Adipocyte (in vitro differentiated cells): ENCODE results near the gene SNX8.

Source experiments
- DNase-seq: peaks from one replicate; pipeline ENCODE4 v3.0.0-alpha.2; 2015; ENCODE audit warnings: low read depth
- H3K27me3 ChIP-seq: replicated peaks from 2 replicates; pipeline ENCODE4 v1.7.0; 2013; ENCODE audit warnings: mild to moderate bottlenecking, low read length, moderate library complexity; ENCODE audit not compliant: control insufficient read depth, insufficient read depth
- H3K36me3 ChIP-seq: 2 replicates; pipeline ENCODE4 v1.7.0; 2013; ENCODE audit warnings: low read length, mild to moderate bottlenecking, moderate library complexity; ENCODE audit not compliant: control insufficient read depth, insufficient read depth, severe bottlenecking
- H3K4me1 ChIP-seq: 2 replicates; pipeline ENCODE4 v1.7.0; 2013; ENCODE audit warnings: mild to moderate bottlenecking, low read length, moderate library complexity; ENCODE audit not compliant: control insufficient read depth, insufficient read depth
- H3K4me3 ChIP-seq: 2 replicates; pipeline ENCODE4 v1.7.0; 2013; ENCODE audit warnings: mild to moderate bottlenecking, low read length, moderate library complexity
- H3K9ac ChIP-seq: 2 replicates; pipeline ENCODE4 v1.7.0; 2013; ENCODE audit warnings: mild to moderate bottlenecking, low read length, moderate library complexity
- H3K9me3 ChIP-seq: 2 replicates; pipeline ENCODE4 v1.7.0; 2013; ENCODE audit warnings: mild to moderate bottlenecking, low read length, moderate library complexity; ENCODE audit not compliant: control insufficient read depth

The SNX8 gene

DNA sequence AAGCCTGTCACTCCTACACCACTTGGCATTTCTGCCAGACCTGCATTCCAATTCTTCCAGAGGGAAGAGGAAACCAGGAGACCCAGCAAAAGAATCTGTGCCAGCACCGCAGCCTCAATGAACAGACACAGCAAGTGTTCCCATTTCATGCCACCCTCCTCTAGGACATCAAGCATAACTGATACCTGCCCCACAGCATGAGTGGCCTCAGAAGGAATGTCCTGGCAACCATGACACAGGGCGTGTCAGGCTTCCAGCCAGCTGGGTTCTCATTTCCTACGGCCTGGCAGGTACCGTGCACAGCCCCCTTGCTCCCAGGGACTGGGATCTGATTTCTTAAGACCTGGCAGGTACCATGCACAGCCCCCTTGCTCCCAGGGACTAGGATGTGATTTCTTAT is 89.3 kb downstream of the SNX8 start:
- peaks cover 44% of the 10 kb centered on the region for H3K36me3 ChIP-seq
- no peaks in the 10 kb centered on the region for H3K9me3 ChIP-seq
- H3K4me3 ChIP-seq = no peak overlapping the region
- H3K9ac ChIP-seq = no peak overlapping the region
- peaks cover 5% of the 10 kb centered on the region for H3K4me1 ChIP-seq
- no peak for DNase-seq
- no peaks in the 10 kb centered on the region for H3K27me3 ChIP-seq

DNA sequence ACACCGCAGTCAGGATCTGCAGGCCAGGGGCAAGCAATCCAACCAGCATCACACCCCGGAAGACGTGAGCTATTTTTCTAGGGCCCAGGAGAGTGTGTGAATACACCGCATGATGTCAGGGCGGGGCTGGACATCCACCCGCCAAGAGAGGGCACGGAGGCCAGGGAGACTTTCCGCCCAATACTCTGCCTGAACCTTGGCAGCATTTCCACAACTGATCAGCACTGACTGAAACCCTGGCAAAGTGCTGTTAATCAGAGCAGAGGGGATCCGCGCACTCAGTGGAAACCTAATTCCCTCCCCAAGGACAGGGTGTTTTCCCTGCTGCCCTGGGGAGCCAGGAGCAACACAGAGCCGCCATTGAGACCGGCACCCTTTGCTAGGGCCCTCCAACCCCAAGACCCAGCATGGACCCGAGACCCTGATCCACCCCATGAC is 89.7 kb downstream of the SNX8 start:
- no peaks in the 10 kb centered on the region for H3K27me3 ChIP-seq
- no peak for DNase-seq
- H3K9ac ChIP-seq = no peak overlapping the region
- H3K4me3 ChIP-seq = no peak overlapping the region
- no peaks in the 10 kb centered on the region for H3K9me3 ChIP-seq
- peaks cover 5% of the 10 kb centered on the region for H3K4me1 ChIP-seq
- H3K36me3 ChIP-seq = peaks cover 44% of the 10 kb centered on the region

DNA sequence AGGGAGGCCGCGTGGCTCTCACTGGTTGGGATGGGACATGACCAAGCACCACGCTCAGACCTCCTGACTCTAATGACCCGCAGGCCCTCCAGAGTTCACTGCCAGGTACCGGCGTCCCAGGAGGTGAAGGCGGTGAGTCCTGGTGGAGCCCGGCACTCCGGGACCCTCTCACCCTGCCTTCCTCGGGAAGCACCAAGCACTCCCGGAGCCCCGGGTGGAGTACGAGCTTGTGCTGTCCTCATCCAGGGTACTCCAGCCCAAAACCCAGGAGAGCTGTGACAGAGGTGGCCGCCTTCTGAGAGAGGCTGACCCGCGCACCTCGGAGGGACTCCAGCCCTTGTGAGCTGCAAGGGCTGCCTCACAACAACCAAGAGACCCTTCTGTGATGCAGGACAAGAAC is 90.9 kb downstream of the SNX8 start:
- peaks cover 5% of the 10 kb centered on the region for H3K4me1 ChIP-seq
- H3K9ac ChIP-seq = no peak overlapping the region
- H3K9me3 ChIP-seq = no peaks in the 10 kb centered on the region
- H3K36me3 ChIP-seq = peaks cover 40% of the 10 kb centered on the region
- no peak for DNase-seq
- H3K27me3 ChIP-seq = no peaks in the 10 kb centered on the region
- no peak overlapping the region for H3K4me3 ChIP-seq

DNA sequence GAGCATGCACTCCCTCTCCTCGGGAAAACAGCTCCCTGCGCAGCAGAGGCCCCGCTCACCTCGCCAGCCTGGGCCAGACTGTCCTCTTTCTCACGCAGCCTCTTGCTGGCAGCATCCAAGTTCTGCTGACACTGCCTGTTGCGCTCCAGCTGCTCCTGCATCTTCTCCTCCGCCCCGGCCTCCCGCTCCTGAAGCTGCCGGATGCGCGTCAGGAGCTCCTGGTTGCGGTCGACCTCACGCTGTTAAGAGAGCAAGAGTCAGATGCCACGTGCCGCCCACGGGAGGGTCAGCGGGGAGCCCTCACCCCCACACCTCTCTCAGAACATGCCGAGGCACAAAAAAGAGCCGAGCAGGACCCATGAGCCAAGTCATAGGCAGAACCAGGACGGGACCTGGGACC is 91.7 kb downstream of the SNX8 start:
- Histone ChIP-seq H3K9ac (no peak overlapping the region), H3K36me3 (peaks cover 41% of the 10 kb centered on the region), H3K4me3 (no peak overlapping the region), H3K9me3 (no peaks in the 10 kb centered on the region), H3K4me1 (peaks cover 5% of the 10 kb centered on the region), H3K27me3 (no peaks in the 10 kb centered on the region)
- DNase-seq = no peak

DNA sequence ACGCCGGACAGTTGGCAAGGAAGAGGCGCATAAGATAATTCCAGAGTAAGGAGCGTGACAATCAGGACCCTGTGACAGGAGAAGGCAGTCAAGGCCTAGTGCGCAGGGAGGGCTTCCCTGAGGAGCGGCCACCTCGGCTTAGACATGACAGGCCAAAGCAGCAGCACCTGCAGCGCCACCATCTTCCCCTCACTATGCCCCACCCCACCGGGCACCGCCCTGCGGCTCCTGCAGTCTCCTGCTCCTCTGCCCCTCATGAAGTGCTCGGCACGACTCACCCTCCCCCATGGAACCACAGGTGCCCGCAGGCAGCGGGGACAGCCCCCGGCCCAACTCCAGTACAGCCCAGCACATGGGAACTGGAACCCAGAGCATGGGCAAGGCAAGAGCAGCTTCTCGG is 93.3 kb downstream of the SNX8 start:
- Histone ChIP-seq H3K9ac (no peak overlapping the region), H3K27me3 (no peaks in the 10 kb centered on the region), H3K9me3 (no peaks in the 10 kb centered on the region), H3K4me3 (no peak overlapping the region), H3K4me1 (peaks cover 5% of the 10 kb centered on the region), H3K36me3 (peaks cover 51% of the 10 kb centered on the region)
- DNase-seq = no peak

DNA sequence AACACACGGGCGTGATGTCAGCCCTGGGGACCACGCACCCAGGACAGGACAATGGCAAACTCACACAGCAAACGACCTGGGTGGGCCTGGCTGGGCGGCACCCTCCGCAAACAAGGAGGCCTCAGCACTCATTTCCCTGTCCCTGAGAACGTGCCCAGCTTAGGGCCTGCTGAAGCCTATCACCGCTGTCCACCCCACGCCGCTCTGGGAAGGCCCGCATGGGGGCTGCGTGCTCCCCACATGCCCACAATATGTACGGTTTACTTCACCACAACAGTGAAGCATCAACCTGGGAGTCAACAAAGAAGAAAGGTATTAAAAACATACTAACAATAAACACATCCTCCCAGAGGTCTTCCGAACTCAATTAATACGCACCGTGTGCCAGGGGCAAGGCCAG is 93.7 kb downstream of the SNX8 start:
- no peak for DNase-seq
- no peaks in the 10 kb centered on the region for H3K9me3 ChIP-seq
- no peak overlapping the region for H3K4me3 ChIP-seq
- H3K27me3 ChIP-seq = no peaks in the 10 kb centered on the region
- peaks cover 5% of the 10 kb centered on the region for H3K4me1 ChIP-seq
- peaks cover 51% of the 10 kb centered on the region for H3K36me3 ChIP-seq
- H3K9ac ChIP-seq = no peak overlapping the region

DNA sequence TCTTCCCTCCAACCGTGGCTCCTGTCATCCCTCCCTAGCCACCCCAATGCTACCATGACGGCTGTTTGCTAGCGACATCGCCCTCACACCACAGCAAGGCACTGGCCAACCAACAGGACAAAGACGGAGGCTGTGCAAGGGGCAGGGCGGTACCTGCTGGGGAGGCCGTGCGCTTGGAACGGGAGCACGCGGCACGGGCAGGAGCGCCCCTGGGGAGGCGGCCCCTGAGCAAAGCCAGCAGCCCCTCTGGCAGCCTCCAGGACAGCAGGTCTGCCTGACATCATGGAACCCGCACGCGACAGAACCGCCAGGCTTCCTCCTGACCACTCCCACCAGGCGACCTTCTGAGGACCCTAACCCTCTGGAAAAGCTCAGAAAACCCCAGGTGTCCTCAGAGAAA is 94.2 kb downstream of the SNX8 start:
- Histone ChIP-seq H3K36me3 (peaks cover 48% of the 10 kb centered on the region), H3K27me3 (no peaks in the 10 kb centered on the region), H3K4me1 (peaks cover 4% of the 10 kb centered on the region), H3K4me3 (no peak overlapping the region), H3K9me3 (no peaks in the 10 kb centered on the region), H3K9ac (no peak overlapping the region)
- DNase-seq = no peak

DNA sequence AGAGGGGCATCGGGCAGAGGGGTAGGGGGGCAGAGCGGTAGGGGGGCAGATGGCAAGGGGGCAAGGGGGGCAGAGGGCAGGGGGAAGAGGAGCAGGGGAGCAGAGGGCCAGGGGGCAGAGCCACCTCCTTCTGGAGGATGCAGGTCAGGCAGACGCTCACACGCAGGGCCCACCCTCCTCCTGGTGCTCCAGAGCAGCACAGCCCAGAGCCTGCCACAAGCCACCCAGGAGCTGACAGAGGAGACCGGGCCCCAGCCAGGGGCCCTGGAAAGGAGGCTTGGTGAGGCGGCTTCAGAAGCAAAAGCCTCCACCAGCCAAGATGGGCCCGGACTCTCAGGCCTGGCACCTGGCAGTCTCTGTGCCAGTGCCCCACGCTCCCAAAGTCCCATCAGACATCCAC is 94.6 kb downstream of the SNX8 start:
- Histone ChIP-seq H3K36me3 (peaks cover 47% of the 10 kb centered on the region), H3K9me3 (no peaks in the 10 kb centered on the region), H3K4me1 (peaks cover under 1% of the 10 kb centered on the region), H3K4me3 (no peak overlapping the region), H3K27me3 (no peaks in the 10 kb centered on the region), H3K9ac (no peak overlapping the region)
- DNase-seq = no peak

DNA sequence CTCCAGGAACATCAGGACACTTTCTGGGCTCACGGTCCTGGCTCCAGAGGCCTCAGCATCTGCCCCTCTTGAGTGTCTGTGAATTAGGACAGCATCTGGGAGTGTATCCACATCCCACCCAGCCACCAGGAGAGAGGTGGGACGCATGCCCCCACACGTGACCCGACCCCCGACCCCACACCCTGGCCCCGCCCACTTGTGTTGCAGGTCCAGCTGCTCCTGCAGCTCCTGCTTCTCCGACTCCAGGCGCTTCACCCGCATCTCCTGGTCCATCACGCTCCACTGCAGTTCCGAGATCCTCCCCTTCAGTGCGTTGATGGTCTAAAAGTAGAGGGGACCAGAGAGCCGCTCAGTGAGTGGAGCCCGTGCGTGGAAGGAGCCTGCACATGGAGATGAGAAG is 95.1 kb downstream of the SNX8 start:
- H3K9me3 ChIP-seq = no peaks in the 10 kb centered on the region
- H3K9ac ChIP-seq = no peak overlapping the region
- H3K27me3 ChIP-seq = no peaks in the 10 kb centered on the region
- DNase-seq = no peak
- H3K4me3 ChIP-seq = no peak overlapping the region
- H3K36me3 ChIP-seq = peaks cover 50% of the 10 kb centered on the region
- no peaks in the 10 kb centered on the region for H3K4me1 ChIP-seq

DNA sequence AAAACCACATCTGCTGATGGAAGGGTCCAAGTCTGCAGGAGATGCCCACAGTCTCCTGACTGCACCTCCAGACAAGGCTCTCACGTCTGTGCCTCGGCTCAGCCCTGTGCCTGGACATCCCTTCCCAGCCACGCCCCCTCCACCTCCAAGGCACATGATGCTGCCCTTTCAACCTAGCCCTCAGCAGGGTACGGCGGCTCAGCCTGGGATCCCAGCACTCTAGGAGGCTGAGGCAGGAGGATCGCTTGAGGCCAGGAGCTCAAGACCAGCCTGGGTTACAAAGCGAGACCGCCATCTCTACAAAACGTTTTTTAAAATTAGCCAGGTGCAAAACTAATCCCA is 95.8 kb downstream of the SNX8 start:
- no peak overlapping the region for H3K9ac ChIP-seq
- H3K4me3 ChIP-seq = no peak overlapping the region
- H3K9me3 ChIP-seq = no peaks in the 10 kb centered on the region
- H3K4me1 ChIP-seq = no peaks in the 10 kb centered on the region
- DNase-seq = no peak
- H3K36me3 ChIP-seq = peaks cover 53% of the 10 kb centered on the region
- no peaks in the 10 kb centered on the region for H3K27me3 ChIP-seq

DNA sequence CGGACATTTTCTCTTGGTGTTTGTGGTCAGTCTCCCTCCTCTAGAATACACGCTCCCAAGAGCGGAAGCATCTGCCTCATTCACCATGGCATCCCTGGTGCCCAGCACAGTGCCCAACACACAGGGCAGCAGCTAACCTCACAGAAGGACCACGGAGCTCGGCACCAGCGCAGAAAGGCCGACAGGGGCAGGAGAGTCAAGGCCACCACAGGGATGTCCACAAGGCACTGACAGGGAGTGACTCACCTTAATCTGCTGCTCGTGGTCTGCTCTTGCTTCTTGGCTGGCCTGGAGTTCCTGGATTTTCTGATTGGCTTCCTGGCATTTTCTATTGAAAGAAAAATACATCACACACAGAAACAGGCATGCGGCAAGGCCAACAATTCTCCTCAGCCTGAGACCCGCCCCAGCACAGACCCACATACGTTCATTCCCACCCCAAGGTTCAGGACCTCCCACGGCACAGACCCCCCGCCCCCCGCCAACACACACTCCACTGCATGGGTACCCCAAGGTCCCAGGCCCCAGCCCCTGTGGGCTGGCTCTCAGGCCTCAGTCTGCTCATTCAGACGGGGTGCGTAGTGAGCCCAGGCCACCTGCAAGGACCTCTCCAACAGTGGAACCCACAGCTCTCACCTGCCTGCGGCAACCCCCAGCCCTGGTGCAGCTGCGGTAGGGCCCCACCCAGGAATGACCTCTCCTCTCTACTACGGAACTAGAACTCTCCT is 96.4 kb downstream of the SNX8 start:
- Histone ChIP-seq H3K36me3 (peaks cover 50% of the 10 kb centered on the region), H3K9ac (no peak overlapping the region), H3K9me3 (no peaks in the 10 kb centered on the region), H3K4me1 (no peaks in the 10 kb centered on the region), H3K4me3 (no peak overlapping the region), H3K27me3 (no peaks in the 10 kb centered on the region)
- no peak for DNase-seq

DNA sequence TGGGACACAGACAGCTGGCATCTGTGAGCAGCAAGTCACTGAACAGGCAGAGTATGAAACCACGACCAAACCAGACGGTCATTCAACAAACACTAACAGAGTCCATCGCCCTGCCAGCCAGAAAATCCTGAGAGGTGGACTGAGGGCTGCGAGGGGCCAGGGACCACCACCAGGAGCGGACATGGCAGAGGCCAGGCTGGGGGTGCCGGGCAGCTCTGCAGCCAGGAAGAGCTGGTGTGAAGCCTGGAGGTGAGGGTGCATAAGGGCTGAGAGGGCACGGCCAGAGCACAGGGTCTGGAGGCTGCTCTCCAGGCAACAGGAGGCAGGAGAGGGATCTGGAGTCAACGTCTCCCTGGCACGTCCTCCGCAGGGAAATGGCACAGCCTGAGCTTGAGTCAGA is 97.0 kb downstream of the SNX8 start:
- no peaks in the 10 kb centered on the region for H3K4me1 ChIP-seq
- no peak for DNase-seq
- H3K4me3 ChIP-seq = no peak overlapping the region
- H3K27me3 ChIP-seq = no peaks in the 10 kb centered on the region
- H3K9ac ChIP-seq = no peak overlapping the region
- peaks cover 50% of the 10 kb centered on the region for H3K36me3 ChIP-seq
- H3K9me3 ChIP-seq = no peaks in the 10 kb centered on the region
